Fibroblast of the aortic adventitia (primary cell): ENCODE measurements around the gene EXD3. TPM values are rescaled to one million over a fixed set of nuclear protein-coding genes. Genes with fewer than 3 reads are reported as not detected.
A peak's percentile ranks its signal among the peaks of the same experiment; 100 is the strongest.

Source experiments
- DNase-seq: peaks from one replicate; pipeline ENCODE4 v3.0.0-alpha.2; 2010; ENCODE audit warnings: low read depth
- H3K4me3 ChIP-seq: 2 replicates; pipeline ENCODE4 v1.5.1; 2011; ENCODE audit warnings: low read depth, mild to moderate bottlenecking, control low read depth, low read length, moderate library complexity
- total RNA-seq: library from RNA; depleted of rRNA; stranded (reverse); fragments of >200 nt; gene quantifications from 2 replicates; pipeline ENCODE4 v1.2.3, GENCODE V29; 2012; ENCODE audit warnings: low replicate concordance
- TF ChIP-seq, protein P1 (sequence below): IDR thresholded peaks from 2 replicates; pipeline ENCODE4 v1.5.1; 2011; ENCODE audit warnings: mild to moderate bottlenecking, low read length, control low read depth, inconsistent platforms; ENCODE audit not compliant: insufficient read depth

EXD3 gene
- total RNA-seq, 1 donor, result 5.2 TPM

DNA sequence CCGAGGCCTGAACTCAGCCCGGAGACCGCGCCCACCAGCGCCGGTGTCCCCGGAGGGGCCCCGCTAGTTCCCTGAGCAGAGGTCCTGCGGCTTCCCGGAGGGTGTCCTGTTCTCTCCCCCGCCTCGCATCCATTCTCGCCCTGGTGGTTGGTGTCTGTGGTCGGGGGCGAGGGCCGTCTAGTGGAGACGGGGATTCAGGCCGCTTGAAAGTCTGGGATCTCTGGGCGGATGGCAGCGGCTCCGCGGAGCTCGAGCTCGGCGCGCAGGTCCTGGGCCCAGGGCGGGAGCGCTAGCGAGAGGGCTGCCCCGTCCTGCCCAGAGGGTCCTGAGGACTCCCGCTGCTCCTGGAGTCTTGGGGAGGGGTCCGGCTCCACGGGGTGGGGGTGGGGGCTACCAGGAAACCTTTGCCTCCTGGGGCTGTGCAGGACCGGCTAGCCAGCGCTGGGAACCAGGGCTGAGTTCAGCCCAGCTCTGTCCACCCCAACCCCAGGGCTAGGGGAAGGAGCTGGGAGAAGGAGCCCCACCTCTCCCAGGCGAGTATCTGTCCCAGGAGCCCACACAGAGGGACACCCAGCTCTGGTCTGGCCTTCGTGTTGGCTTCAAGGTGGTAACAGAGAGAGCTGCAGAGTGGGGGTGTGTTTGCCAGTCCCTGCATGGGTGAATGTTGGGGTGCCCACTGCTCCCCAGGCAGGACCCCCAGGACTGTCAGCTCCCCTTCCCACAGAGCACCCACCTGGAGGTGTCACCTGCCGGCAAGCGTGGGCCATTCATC, 141.4 kb downstream of the EXD3 start:
- no peak overlapping the region for H3K4me3 ChIP-seq
- TF ChIP-seq, protein P1, sequence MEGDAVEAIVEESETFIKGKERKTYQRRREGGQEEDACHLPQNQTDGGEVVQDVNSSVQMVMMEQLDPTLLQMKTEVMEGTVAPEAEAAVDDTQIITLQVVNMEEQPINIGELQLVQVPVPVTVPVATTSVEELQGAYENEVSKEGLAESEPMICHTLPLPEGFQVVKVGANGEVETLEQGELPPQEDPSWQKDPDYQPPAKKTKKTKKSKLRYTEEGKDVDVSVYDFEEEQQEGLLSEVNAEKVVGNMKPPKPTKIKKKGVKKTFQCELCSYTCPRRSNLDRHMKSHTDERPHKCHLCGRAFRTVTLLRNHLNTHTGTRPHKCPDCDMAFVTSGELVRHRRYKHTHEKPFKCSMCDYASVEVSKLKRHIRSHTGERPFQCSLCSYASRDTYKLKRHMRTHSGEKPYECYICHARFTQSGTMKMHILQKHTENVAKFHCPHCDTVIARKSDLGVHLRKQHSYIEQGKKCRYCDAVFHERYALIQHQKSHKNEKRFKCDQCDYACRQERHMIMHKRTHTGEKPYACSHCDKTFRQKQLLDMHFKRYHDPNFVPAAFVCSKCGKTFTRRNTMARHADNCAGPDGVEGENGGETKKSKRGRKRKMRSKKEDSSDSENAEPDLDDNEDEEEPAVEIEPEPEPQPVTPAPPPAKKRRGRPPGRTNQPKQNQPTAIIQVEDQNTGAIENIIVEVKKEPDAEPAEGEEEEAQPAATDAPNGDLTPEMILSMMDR, result no peak
- DNase-seq, result no peak

DNA sequence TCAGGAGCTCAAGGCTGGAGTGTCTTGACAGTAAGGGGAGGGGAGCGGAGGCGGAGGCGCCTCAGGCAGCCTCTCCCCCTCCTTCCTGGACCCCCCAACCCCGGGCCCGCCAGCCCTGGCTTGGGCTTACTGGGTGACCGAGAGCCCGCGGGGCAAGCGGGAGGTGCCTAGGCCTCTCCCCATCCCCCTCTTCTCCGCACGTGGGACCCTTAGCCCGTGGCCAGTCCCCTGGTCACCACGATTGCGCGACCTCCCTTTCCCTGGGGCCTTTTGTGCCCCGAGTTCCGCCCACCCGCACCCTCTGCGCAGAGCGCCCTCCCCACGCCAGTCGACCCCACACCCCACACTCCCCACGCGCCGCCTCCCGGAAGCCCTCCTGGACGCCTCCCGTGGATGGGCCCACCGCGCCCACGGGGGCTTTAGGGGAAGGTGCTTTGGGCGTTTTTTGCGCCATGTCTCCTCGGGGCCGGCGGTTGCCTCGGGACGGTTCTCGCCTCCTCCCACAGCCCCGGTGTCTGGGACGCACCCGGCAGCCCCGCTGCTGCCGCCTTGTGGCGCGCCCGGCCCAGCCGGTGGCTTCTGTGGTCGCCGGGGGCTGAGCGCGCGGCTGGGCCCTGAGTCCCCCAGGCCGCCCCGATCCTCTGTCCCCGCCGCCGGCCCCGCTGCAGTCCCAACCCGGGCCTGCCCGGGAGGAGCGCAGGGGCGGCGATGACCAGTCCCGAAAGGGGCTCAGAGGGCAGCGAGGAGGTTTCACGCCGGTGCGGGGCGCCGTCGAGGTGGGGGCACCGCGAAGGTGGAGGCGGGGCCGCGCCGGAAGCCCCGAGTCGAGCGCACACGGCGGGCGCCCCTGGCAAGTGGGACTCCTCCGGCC, 142.3 kb downstream of the EXD3 start:
- DNase-seq, result no peak
- no peak overlapping the region for H3K4me3 ChIP-seq
- TF ChIP-seq, protein P1, result peak; percentile 35

DNA sequence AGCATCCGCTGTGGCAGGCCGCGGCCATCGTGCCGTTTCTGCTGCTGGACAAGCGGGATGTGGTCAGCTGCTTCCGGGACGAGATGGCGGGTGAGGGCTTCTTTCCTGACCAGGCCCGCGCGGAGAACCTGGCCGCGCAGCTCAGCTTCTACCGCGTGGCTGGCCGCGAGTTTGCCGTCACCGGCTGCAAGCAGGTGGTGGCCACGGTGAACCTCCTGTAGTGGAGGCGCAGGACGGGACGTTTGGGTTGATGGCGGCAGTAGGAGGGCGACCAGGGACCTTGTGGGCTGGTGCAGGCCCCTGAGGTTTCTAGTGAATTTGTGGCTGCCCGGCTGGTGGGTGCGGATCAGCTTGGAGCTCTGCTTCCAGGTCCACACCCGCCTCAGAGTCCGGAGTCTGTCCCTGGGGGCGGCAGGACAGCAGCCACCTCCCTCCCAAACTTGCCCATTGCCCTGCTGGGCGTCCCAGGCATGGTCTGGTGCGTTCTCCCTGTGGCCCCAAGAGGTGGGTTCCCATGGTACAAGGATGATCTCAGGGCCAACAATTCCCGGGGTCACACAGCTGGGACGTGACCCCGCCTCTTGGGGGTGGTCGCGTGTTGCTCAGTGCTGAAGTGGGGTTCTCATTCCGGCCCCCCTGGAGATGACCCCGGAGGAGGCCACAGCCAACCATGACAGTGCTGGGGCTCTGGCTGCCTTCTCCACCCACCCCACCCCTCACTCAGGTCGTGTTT, 143.1 kb downstream of the EXD3 start:
- no peak for DNase-seq
- TF ChIP-seq, protein P1, result no peak
- H3K4me3 ChIP-seq, result no peak overlapping the region

DNA sequence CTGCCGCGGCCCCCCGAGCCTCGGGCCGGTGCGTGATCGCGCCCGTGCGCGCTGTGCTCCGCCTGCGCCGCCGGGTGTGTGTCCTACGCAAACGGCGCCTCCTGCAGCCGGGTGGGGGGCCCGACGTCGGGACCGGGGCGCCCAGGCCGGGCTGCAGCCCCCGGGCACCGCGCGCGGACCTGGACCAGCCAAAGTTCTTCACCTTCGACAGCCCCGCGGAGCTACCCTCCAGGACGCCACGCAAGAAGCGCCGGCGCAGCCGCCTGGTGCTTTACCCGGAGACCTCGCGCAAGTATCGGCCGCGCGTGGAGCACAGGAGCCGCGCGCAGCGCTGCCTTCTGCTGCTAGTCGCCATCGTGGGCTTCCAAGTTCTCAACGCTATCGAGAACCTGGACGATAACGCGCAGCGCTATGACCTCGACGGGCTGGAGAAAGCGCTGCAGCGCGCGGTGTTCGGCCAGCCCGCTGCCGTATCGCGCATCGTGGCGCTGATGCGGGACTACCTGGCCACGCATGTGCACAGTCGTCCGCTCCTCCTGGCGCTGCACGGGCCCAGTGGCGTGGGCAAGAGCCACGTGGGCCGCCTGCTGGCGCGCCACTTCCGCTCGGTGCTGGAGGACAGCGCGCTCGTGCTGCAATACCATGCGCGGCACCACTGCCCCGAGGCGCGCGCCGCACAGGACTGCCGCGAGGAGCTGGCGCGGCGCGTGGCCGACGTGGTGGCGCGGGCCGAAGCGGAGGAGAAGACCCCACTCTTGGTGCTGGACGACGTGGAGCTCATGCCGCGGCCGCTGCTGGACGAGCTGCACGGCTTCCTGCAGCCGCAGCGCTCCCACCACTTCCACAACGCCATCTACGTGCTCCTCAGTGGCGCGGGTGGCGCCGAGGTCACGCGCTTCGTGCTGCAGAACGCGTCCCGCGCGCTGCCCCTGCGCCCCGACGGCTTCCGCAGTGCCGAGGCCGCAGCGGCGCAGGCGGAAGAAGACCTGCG, 143.9 kb downstream of the EXD3 start:
- no peak for DNase-seq
- H3K4me3 ChIP-seq, result peak overlapping the region; percentile 74
- TF ChIP-seq, protein P1, result no peak

DNA sequence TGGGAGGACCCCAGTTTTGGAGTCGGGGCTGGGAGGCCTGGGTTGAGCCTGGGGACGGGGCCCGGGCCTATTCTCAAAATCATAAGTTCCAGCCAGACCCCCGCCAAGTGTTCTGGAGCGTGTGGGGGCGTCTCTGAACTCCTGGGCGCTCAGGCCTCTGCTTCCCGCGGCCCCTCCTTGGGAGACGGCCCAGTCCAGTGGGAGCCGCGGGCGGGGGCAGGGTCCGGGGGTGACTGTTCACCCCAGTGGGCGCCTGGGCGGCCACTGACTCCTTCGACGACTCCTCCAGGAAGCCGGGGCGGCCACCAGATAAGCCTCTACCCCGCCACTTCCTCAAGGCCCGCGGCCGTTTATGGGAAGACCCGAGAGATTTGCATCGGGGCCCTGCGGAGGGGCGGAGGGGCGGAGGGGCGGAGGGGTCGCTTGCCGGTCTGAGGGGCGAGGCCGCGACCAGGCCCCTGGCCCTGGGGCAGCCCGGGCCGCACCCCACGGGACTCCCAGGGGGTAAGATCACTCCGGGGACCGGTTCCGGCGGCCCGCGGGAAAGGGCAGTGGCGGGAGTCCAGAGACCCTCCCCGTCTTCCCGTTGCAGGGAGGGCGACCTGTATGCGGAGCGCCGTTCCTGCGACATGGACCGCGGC, 144.8 kb downstream of the EXD3 start:
- no peak for DNase-seq
- TF ChIP-seq, protein P1, result no peak
- H3K4me3 ChIP-seq, result peak overlapping the region; percentile 74
